Esophagus muscularis mucosa (tissue), 4 donors: ENCODE results near the gene IP6K1. TPM values are rescaled to one million over a fixed set of nuclear protein-coding genes. Genes with fewer than 3 reads are reported as not detected.

ENCODE experiments used
- DNase-seq: peaks from one replicate; pipeline ENCODE4 v3.0.0-alpha.2; 2017; ENCODE audit errors: extremely low spot score
- H3K27ac ChIP-seq, 4 donors: fragments of 200-600 bp; sonication (generic); replicated peaks in 1 of 4; 1 replicate in 3 of 4; 2 replicates in 1 of 4; pipeline ENCODE4 v1.5.1; 2016 to 2019; ENCODE audit warnings: mild to moderate bottlenecking in 1 of 4
- H3K27me3 ChIP-seq, 4 donors: fragments of 200-600 bp; sonication (generic); one replicate each; pipeline versions ENCODE4 v1.5.1 to v1.6.0; 2016 to 2019
- H3K36me3 ChIP-seq, 4 donors: fragments of 200-600 bp; sonication (generic); one replicate each; pipeline ENCODE4 v1.5.1; 2016 to 2019
- H3K4me1 ChIP-seq, 4 donors: fragments of 200-600 bp; sonication (generic); one replicate each; pipeline ENCODE4 v1.5.1; 2016 to 2019
- H3K4me3 ChIP-seq, 4 donors: fragments of 200-600 bp; sonication (generic); 1 replicate in 2 of 4; 2 replicates in 2 of 4; pipeline ENCODE4 v1.5.1; 2016 to 2019; ENCODE audit warnings: mild to moderate bottlenecking in 4 of 4, moderate library complexity in 1 of 4
- H3K9me3 ChIP-seq, 4 donors: fragments of 200-600 bp; sonication (generic); 1 replicate in 3 of 4; 2 replicates in 1 of 4; pipeline ENCODE4 v1.5.1; 2016 to 2019
- CTCF ChIP-seq, 3 experiments: fragments of 200-600 bp in 2 of 3; fragments of 450-650 bp in 1 of 3; sonication (generic) in 2 of 3; IDR thresholded peaks; one replicate each; pipeline ENCODE4 v1.5.1; 2017 to 2019; ENCODE audit warnings: antibody characterized with exemption in 3 of 3, mild to moderate bottlenecking in 2 of 3, moderate library complexity in 1 of 3
- EP300 ChIP-seq: sonication (generic); formaldehyde crosslinking; IDR thresholded peaks from one replicate; pipeline ENCODE4 v1.6.1; 2017; ENCODE audit warnings: antibody characterized with exemption
- POLR2A ChIP-seq: fragments of 450-650 bp; IDR thresholded peaks from one replicate; pipeline ENCODE4 v1.6.1; 2017; ENCODE audit warnings: antibody characterized with exemption, moderate library complexity, mild to moderate bottlenecking, low read depth
- POLR2AphosphoS5 ChIP-seq, 2 donors: sonication (generic); formaldehyde crosslinking; IDR thresholded peaks; one replicate each; pipeline ENCODE4 v1.6.1; 2017; ENCODE audit warnings: antibody characterized with exemption in 2 of 2
- WGBS: methylation state at CpG from one replicate; pipeline ENCODE4 v1.1.5; 2018; 5-methylcytosine and 5-hydroxymethylcytosine counted together
- intact Hi-C: fragments of 100-400 bp; cut with DNase I; formaldehyde crosslinking; loops from one replicate; pipeline ENCODE4 v1.15.1; 2023
- total RNA-seq, 4 donors: library from RNA; depleted of rRNA; stranded (reverse); fragments of >200 nt; gene quantifications; one replicate each; pipeline versions ENCODE4 v1.1.0 to v1.2.1, GENCODE V29; 2016

Gene IP6K1
- total RNA-seq, 4 donors from 2014 or later = 33.2 to 63.4 (median 52.4) TPM

GRCh38 chr3:49720855-49721595, 65.3 kb downstream of the IP6K1 start:
- TF ChIP-seq EP300 = no peak
- TF ChIP-seq POLR2A = no peak
- no peak for TF ChIP-seq CTCF (IDR thresholded peaks at IDR 0.05)
- no peak for TF ChIP-seq POLR2AphosphoS5 (IDR thresholded peaks at IDR 0.05)
- WGBS = 68% methylated on average over 4 of the region's 4 CpGs
- Histone ChIP-seq H3K27me3 (no peaks in the 10 kb centered on the region), H3K9me3 (no peaks in the 10 kb centered on the region), H3K36me3 (peaks cover under 1 to 52% (median 46%) of the 10 kb centered on the region in 4 donors), H3K4me1 (peaks cover 35 to 62% (median 53%) of the 10 kb centered on the region in 4 donors), H3K27ac (no peak overlapping the region), H3K4me3 (no peak overlapping the region)
- no peak for DNase-seq
- intact Hi-C loops = loop anchor here (5.0 kb wide), 2 partner anchors 66 to 116 kb away; partner anchors contain the start of gene IP6K1

GRCh38 chr3:49719214-49719884, 67.0 kb downstream of the IP6K1 start, which contains the start of gene AMIGO3:
TSS of gene AMIGO3 (minus strand) at chr3:49719684. CDS start at chr3:49719465, 219 bp downstream.
- H3K4me1 ChIP-seq = peaks cover 27 to 50% (median 45%) of the 10 kb centered on the region in 4 donors
- peak; percentile 5 for TF ChIP-seq POLR2A
- no peak for TF ChIP-seq EP300
- peak; percentile 35 to 70 (median 54) for TF ChIP-seq CTCF (IDR thresholded peaks at IDR 0.05)
- peak; percentile 90 to 91 for TF ChIP-seq POLR2AphosphoS5 (IDR thresholded peaks at IDR 0.05)
- H3K27me3 ChIP-seq = no peaks in the 10 kb centered on the region
- 1% methylated on average over 20 of the region's 50 CpGs for WGBS
- DNase-seq = peak; percentile 99
- H3K9me3 ChIP-seq = no peaks in the 10 kb centered on the region
- peak within 1 kb of the TSS; percentile 61 to 76 (median 71) for H3K27ac ChIP-seq
- peak within 1 kb of the TSS; percentile 54 to 71 (median 65) for H3K4me3 ChIP-seq
- intact Hi-C loops = no loop called here
- H3K36me3 ChIP-seq = peaks cover 6 to 54% (median 50%) of the 10 kb centered on the region in 4 donors

- WGBS = 2% methylated on average over 13 of the region's 33 CpGs
- no peaks in the 10 kb centered on the region for H3K9me3 ChIP-seq
- peaks cover 6 to 59% (median 53%) of the 10 kb centered on the region in 4 donors for H3K36me3 ChIP-seq
- intact Hi-C loops = no loop called here
- no peaks in the 10 kb centered on the region for H3K27me3 ChIP-seq
- peaks cover 26 to 47% (median 42%) of the 10 kb centered on the region in 4 donors for H3K4me1 ChIP-seq
- TF ChIP-seq CTCF (IDR thresholded peaks at IDR 0.05) = no peak
- no peak for TF ChIP-seq EP300
- TF ChIP-seq POLR2AphosphoS5 (IDR thresholded peaks at IDR 0.05) = no peak
- TF ChIP-seq POLR2A = no peak
- no peak for DNase-seq
- H3K4me3 ChIP-seq = peak overlapping the region; percentile 54 to 71 (median 65)
- peak overlapping the region in 2 of 4 donors; percentile 73 to 76 for H3K27ac ChIP-seq
Observed at GRCh38 chr3:49718858-49719213, 67.5 kb downstream of the IP6K1 start.

- DNase-seq = no peak
- Histone ChIP-seq H3K27ac (no peak overlapping the region), H3K4me1 (peaks cover 25 to 43% (median 39%) of the 10 kb centered on the region in 4 donors), H3K9me3 (no peaks in the 10 kb centered on the region), H3K27me3 (no peaks in the 10 kb centered on the region), H3K36me3 (peaks cover 6 to 66% (median 55%) of the 10 kb centered on the region in 4 donors), H3K4me3 (peak overlapping the region; percentile 54 to 71 (median 65))
- WGBS = 84% methylated on average over 29 of the region's 75 CpGs
- intact Hi-C loops = no loop called here
- TF ChIP-seq CTCF (IDR thresholded peaks at IDR 0.05) (no peak), POLR2AphosphoS5 (IDR thresholded peaks at IDR 0.05) (no peak), POLR2A (no peak), EP300 (no peak)
Observed at GRCh38 chr3:49717959-49718857, 68.1 kb downstream of the IP6K1 start.
